CD4-positive, alpha-beta memory T cell (primary cell): ENCODE results near the gene STAG1. TPM values are rescaled to one million over a fixed set of nuclear protein-coding genes. Genes with fewer than 3 reads are reported as not detected.
A peak's percentile ranks its signal among the peaks of the same experiment; 100 is the strongest.
"Not testable (repeated sequence)": the region's sequence is repeated elsewhere in the genome, so short reads cannot be mapped to it uniquely, and the experiment has no call there.

Experiments used
- CTCF ChIA-PET: fragments of 350-600 bp; sonication (Branson Sonifier 250); formaldehyde crosslinking; loops from one replicate; lab custom pipeline; 2021; ENCODE audit warnings: inconsistent platforms; ENCODE audit not compliant: partially characterized antibody; lab: Charles Lee
- POLR2A ChIA-PET: fragments of 350-600 bp; sonication (Branson Sonifier 250); formaldehyde crosslinking; loops from one replicate; lab custom pipeline; 2021; ENCODE audit not compliant: partially characterized antibody; lab: Charles Lee
- DNase-seq, 5 donors: peaks; one replicate each; pipeline versions ENCODE4 v3.0.0 to v3.0.0-alpha.2; 2020 to 2022; ENCODE audit warnings: mixed read lengths in 1 of 5
- H3K27ac ChIP-seq: one replicate; pipeline ENCODE4 v1.7.0; 2013; ENCODE audit warnings: low read depth, low read length
- H3K27me3 ChIP-seq: 2 replicates; pipeline ENCODE4 v1.7.0; 2013; ENCODE audit warnings: mild to moderate bottlenecking, low read length, moderate library complexity; ENCODE audit not compliant: insufficient read depth
- H3K36me3 ChIP-seq: 2 replicates; pipeline ENCODE4 v1.7.0; 2013; ENCODE audit warnings: mild to moderate bottlenecking, low read length, moderate library complexity; ENCODE audit not compliant: insufficient read depth
- H3K4me1 ChIP-seq: 2 replicates; pipeline ENCODE4 v1.7.0; 2013; ENCODE audit warnings: mild to moderate bottlenecking, low read length, moderate library complexity; ENCODE audit not compliant: insufficient read depth
- H3K4me3 ChIP-seq, 2 donors: one replicate each; pipeline ENCODE4 v1.7.0; 2013; ENCODE audit warnings: low read length in 2 of 2, mild to moderate bottlenecking in 1 of 2
- H3K9me3 ChIP-seq, 2 donors: one replicate each; pipeline ENCODE4 v1.7.0; 2013; ENCODE audit warnings: low read length in 2 of 2, control low read depth in 1 of 2; ENCODE audit not compliant: control insufficient read depth in 1 of 2
- H3K27ac Mint-ChIP-seq, 7 donors: one replicate each; pipeline ENCODE4 v1.8.0; 2020 to 2021; ENCODE audit warnings: mixed read lengths in 7 of 7, mild to moderate bottlenecking in 6 of 7, inconsistent platforms in 3 of 7, moderate library complexity in 3 of 7
- H3K27me3 Mint-ChIP-seq, 2 donors: one replicate each; pipeline ENCODE4 v1.8.0; 2020 to 2021; ENCODE audit warnings: mixed read lengths in 2 of 2
- H3K36me3 Mint-ChIP-seq, 2 donors: one replicate each; pipeline ENCODE4 v1.8.0; 2020 to 2021; ENCODE audit warnings: mixed read lengths in 2 of 2, inconsistent platforms in 1 of 2, mild to moderate bottlenecking in 1 of 2
- H3K4me1 Mint-ChIP-seq, 4 donors: one replicate each; pipeline ENCODE4 v1.8.0; 2020 to 2021; ENCODE audit warnings: mixed read lengths in 4 of 4, mild to moderate bottlenecking in 1 of 4
- H3K4me3 Mint-ChIP-seq, 8 donors: one replicate each; pipeline ENCODE4 v1.8.0; 2020 to 2021; ENCODE audit warnings: mixed read lengths in 8 of 8, mild to moderate bottlenecking in 7 of 8, moderate library complexity in 6 of 8, inconsistent platforms in 3 of 8
- H3K9me3 Mint-ChIP-seq, 8 donors: one replicate each; pipeline ENCODE4 v1.8.0; 2020 to 2021; ENCODE audit warnings: mixed read lengths in 8 of 8, mild to moderate bottlenecking in 5 of 8, inconsistent platforms in 3 of 8, moderate library complexity in 1 of 8
- intact Hi-C: fragments of 100-400 bp; cut with micrococcal nuclease; formaldehyde crosslinking; loops from one replicate; pipeline ENCODE4 v1.15.1; 2023
- polyA plus RNA-seq, 2 donors: library from polyadenylated mRNA; unstranded; fragments of 300-500 nt; fragmentation: Illumina TruSeq; gene quantifications; one replicate each; pipeline ENCODE4 v1.2.3, GENCODE V29; 2021
- total RNA-seq, 2 experiments: library from RNA; stranded (reverse); gene quantifications; one replicate each; pipeline ENCODE4 v1.2.3, GENCODE V29; 2021

STAG1 gene
- total and polyA plus RNA-seq, 4 experiments from 2014 or later: 17.6 to 56.1 (median 37.1) TPM

- DNase-seq, H3K27me3 ChIP-seq, POLR2A ChIA-PET, H3K36me3 ChIP-seq, intact Hi-C loops, H3K4me3 Mint-ChIP-seq, H3K4me1 ChIP-seq, H3K4me3 ChIP-seq, CTCF ChIA-PET, H3K27me3 Mint-ChIP-seq, H3K9me3 Mint-ChIP-seq, H3K27ac ChIP-seq, H3K9me3 ChIP-seq: not testable (repeated sequence)
- Mint-ChIP-seq H3K36me3 (peaks cover 32 to 43% of the 10 kb centered on the region in 2 donors), H3K4me1 (peaks cover 7 to 12% (median 9%) of the 10 kb centered on the region in 4 donors), H3K27ac (peak overlapping the region in 3 of 7 donors; percentile 53 to 65 (median 55))
Observed at GRCh38 chr3:136617969-136618525, 134.1 kb downstream of the STAG1 start.

DNA sequence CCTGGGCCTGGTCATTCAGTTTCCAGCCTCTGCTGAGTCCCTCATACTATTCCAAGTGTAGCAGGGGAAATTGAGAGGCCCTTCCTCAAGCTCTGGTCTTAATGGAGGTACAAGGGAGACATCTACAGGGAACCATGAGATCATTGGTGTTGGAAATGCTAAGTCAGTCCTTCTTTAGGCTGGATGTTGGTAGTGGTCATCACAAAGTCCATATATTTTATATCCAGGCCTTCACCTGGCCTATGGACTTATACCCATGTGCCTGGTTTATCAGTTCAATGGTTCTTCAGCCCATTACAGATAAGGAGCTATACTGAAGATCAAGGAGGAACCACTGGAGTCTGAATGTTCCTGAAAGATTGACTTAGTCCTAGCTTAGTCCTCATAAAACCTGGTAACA, 135.0 kb downstream of the STAG1 start:
- intact Hi-C loops: no loop called here
- ChIA-PET CTCF (no interaction called here), POLR2A (no interaction called here)
- no peaks in the 10 kb centered on the region for H3K36me3 ChIP-seq
- Mint-ChIP-seq H3K27ac (peak overlapping the region in 2 of 7 donors; percentile 42 to 61), H3K9me3 (no peaks in the 10 kb centered on the region), H3K4me1 (peaks cover 4 to 12% (median 8%) of the 10 kb centered on the region in 4 donors), H3K27me3 (no peaks in the 10 kb centered on the region), H3K4me3 (no peak overlapping the region), H3K36me3 (peaks cover 28 to 36% of the 10 kb centered on the region in 2 donors)
- no peaks in the 10 kb centered on the region for H3K27me3 ChIP-seq
- H3K9me3 ChIP-seq: no peaks in the 10 kb centered on the region
- DNase-seq: no peak
- no peaks in the 10 kb centered on the region for H3K4me1 ChIP-seq
- no peak overlapping the region for H3K4me3 ChIP-seq
- no peak overlapping the region for H3K27ac ChIP-seq

DNA sequence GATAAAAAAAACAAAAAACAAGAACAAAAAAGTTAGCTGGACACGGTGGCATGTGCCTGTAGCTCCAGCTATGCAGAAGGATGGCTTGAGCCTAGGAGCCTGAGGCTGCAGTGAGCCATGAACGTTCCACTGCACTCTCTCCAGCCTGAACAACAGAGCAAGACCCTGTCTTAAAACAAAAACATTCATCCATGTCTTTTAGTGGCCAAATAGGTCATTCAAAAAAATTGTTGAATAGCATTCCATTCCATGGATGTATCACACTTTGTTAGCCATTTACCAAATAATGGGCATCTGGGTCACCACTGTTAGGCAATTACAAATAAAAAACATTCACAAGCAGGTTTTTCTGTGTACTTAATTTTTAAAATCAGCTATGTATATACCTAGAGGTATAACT, 139.7 kb downstream of the STAG1 start:
- H3K4me1 Mint-ChIP-seq: peaks cover 0 to 4% (median 3%) of the 10 kb centered on the region in 4 donors
- peaks cover 13 to 14% of the 10 kb centered on the region in 2 donors for H3K36me3 Mint-ChIP-seq
- H3K27me3 Mint-ChIP-seq: no peaks in the 10 kb centered on the region
- Histone ChIP-seq H3K36me3 (no peaks in the 10 kb centered on the region), H3K27ac (no peak overlapping the region), H3K9me3 (no peaks in the 10 kb centered on the region), H3K4me1 (no peaks in the 10 kb centered on the region), H3K27me3 (no peaks in the 10 kb centered on the region), H3K4me3 (no peak overlapping the region)
- H3K9me3 Mint-ChIP-seq: no peaks in the 10 kb centered on the region
- intact Hi-C loops: no loop called here
- no peak overlapping the region for H3K4me3 Mint-ChIP-seq
- no peak overlapping the region for H3K27ac Mint-ChIP-seq
- CTCF ChIA-PET: interaction anchor here (2.1 kb wide), 1 partner anchor 140 kb away, joined by 5 read pairs; the partner anchor contains the start of gene STAG1
- POLR2A ChIA-PET: no interaction called here
- no peak for DNase-seq

DNA sequence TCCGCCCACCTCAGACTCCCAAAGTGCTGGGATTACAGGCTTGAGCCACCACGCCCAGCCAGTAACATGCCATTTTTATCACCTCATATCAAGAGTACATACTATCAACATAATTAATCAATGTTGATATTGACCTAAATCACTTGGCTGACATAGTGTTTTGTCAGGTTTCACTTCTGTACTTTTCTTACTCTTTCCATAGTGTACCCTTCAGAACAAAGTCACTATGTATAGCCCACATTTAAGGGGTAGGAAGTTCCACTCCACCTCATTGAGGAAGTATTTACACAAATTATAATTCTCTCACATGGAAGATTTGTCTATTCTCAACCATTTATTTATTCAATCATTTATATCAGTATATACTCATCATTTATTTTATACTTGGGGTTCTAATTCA, 145.2 kb downstream of the STAG1 start:
- intact Hi-C loops: no loop called here
- Histone ChIP-seq H3K27ac (no peak overlapping the region), H3K4me1 (no peaks in the 10 kb centered on the region), H3K4me3 (no peak overlapping the region), H3K27me3 (no peaks in the 10 kb centered on the region), H3K9me3 (no peaks in the 10 kb centered on the region), H3K36me3 (no peaks in the 10 kb centered on the region)
- POLR2A ChIA-PET: no interaction called here
- Mint-ChIP-seq H3K36me3 (peaks cover 28 to 41% of the 10 kb centered on the region in 2 donors), H3K4me1 (peaks cover 4 to 12% (median 11%) of the 10 kb centered on the region in 4 donors), H3K4me3 (no peak overlapping the region), H3K27me3 (no peaks in the 10 kb centered on the region), H3K27ac (no peak overlapping the region), H3K9me3 (no peaks in the 10 kb centered on the region)
- CTCF ChIA-PET: interaction anchor here (1.0 kb wide), 1 partner anchor 14 kb away, joined by 3 read pairs; no protein-coding TSS in a partner anchor
- DNase-seq: no peak

- H3K36me3 ChIP-seq, H3K9me3 ChIP-seq, H3K27ac ChIP-seq, intact Hi-C loops, POLR2A ChIA-PET, H3K4me3 Mint-ChIP-seq, H3K4me3 ChIP-seq, H3K4me1 ChIP-seq, H3K27me3 Mint-ChIP-seq, H3K27me3 ChIP-seq, DNase-seq, H3K9me3 Mint-ChIP-seq, CTCF ChIA-PET: not testable (repeated sequence)
- Mint-ChIP-seq H3K4me1 (peaks cover 4 to 12% (median 11%) of the 10 kb centered on the region in 4 donors), H3K27ac (peak overlapping the region in 2 of 7 donors; percentile 9 to 13), H3K36me3 (peaks cover 31 to 44% of the 10 kb centered on the region in 2 donors)
Observed at GRCh38 chr3:136606216-136606615, 146.0 kb downstream of the STAG1 start.

DNA sequence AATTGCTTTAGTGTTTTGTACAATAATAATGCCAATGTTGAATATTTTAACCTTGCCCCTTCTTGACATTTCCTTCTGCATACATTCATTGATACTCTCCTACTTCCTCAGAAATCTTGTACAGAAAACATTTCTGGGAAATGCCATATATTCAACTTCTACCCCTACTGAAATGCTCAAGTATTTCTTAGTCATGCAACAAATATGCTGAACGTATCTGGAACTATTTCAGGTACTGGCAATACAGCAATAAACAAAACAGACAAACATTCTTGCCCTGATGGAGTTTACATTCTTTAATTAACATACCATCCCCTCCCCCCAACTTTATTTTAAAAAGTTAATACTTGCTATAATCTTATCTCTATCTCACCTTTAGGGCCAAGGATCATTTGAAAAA, 147.2 kb downstream of the STAG1 start:
- no peak for DNase-seq
- no peaks in the 10 kb centered on the region for H3K36me3 ChIP-seq
- no peak overlapping the region for H3K4me3 ChIP-seq
- no peaks in the 10 kb centered on the region for H3K27me3 ChIP-seq
- H3K27me3 Mint-ChIP-seq: no peaks in the 10 kb centered on the region
- ChIA-PET POLR2A (no interaction called here), CTCF (no interaction called here)
- H3K9me3 Mint-ChIP-seq: no peaks in the 10 kb centered on the region
- no peaks in the 10 kb centered on the region for H3K9me3 ChIP-seq
- H3K27ac ChIP-seq: no peak overlapping the region
- H3K27ac Mint-ChIP-seq: peak overlapping the region in 2 of 7 donors; percentile 1 to 28
- H3K4me1 Mint-ChIP-seq: peaks cover 7 to 15% (median 11%) of the 10 kb centered on the region in 4 donors
- no peaks in the 10 kb centered on the region for H3K4me1 ChIP-seq
- intact Hi-C loops: no loop called here
- peaks cover 36 to 42% of the 10 kb centered on the region in 2 donors for H3K36me3 Mint-ChIP-seq
- no peak overlapping the region for H3K4me3 Mint-ChIP-seq

GRCh38 chr3:136602818-136603217, 149.4 kb downstream of the STAG1 start:
- Histone ChIP-seq H3K27ac (no peak overlapping the region), H3K27me3 (no peaks in the 10 kb centered on the region), H3K36me3 (no peaks in the 10 kb centered on the region), H3K4me1 (no peaks in the 10 kb centered on the region), H3K9me3 (no peaks in the 10 kb centered on the region), H3K4me3 (no peak overlapping the region)
- Mint-ChIP-seq H3K36me3 (peaks cover 34 to 42% of the 10 kb centered on the region in 2 donors), H3K27me3 (no peaks in the 10 kb centered on the region), H3K9me3 (no peaks in the 10 kb centered on the region), H3K4me1 (peaks cover 15 to 27% (median 21%) of the 10 kb centered on the region in 4 donors), H3K4me3 (no peak overlapping the region), H3K27ac (peak overlapping the region in 1 of 7 donors; percentile 31)
- CTCF ChIA-PET: interaction anchor here (1.5 kb wide), 1 partner anchor 150 kb away, joined by 5 read pairs; the partner anchor contains the start of gene STAG1
- POLR2A ChIA-PET: no interaction called here
- no peak for DNase-seq
- intact Hi-C loops: no loop called here
